Sigmoid colon (tissue), 7 donors: Measurements from ENCODE around the gene RAB1B. TPM values are rescaled to one million over a fixed set of nuclear protein-coding genes. Genes with fewer than 3 reads are reported as not detected.

ENCODE experiments used
- DNase-seq: peaks from one replicate; pipeline ENCODE4 v3.0.0-alpha.2; 2019
- H3K27ac ChIP-seq, 4 donors: fragments of 200-600 bp; sonication (generic); one replicate each; pipeline ENCODE4 v1.5.1; 2016 to 2019; ENCODE audit warnings: mild to moderate bottlenecking in 1 of 4
- H3K27me3 ChIP-seq, 3 donors: fragments of 200-600 bp; sonication (generic); one replicate each; pipeline ENCODE4 v1.5.1; 2019; ENCODE audit warnings: mild to moderate bottlenecking in 1 of 3
- H3K36me3 ChIP-seq, 4 donors: fragments of 200-600 bp; sonication (generic); one replicate each; pipeline ENCODE4 v1.5.1; 2016 to 2019
- H3K4me1 ChIP-seq, 4 donors: fragments of 200-600 bp; sonication (generic); one replicate each; pipeline ENCODE4 v1.5.1; 2017 to 2019
- H3K4me3 ChIP-seq, 4 donors: fragments of 200-600 bp; sonication (generic); one replicate each; pipeline ENCODE4 v1.5.1; 2017 to 2019; ENCODE audit warnings: mild to moderate bottlenecking in 2 of 4, moderate library complexity in 1 of 4
- H3K9me3 ChIP-seq, 4 donors: fragments of 200-600 bp in 3 of 4; sonication (generic) in 3 of 4; one replicate each; pipeline versions ENCODE4 v1.5.1 to v1.6.1; 2013 to 2019
- CTCF ChIP-seq, 4 experiments: fragments of 450-650 bp in 3 of 4; fragments of 200-600 bp in 1 of 4; IDR thresholded peaks; one replicate each; pipeline ENCODE4 v1.5.1; 2016 to 2019; ENCODE audit warnings: antibody characterized with exemption in 4 of 4, mild to moderate bottlenecking in 3 of 4, moderate library complexity in 2 of 4
- EP300 ChIP-seq, 4 donors: sonication (generic); formaldehyde crosslinking; IDR thresholded peaks; one replicate each; pipeline ENCODE4 v1.6.1; 2017; ENCODE audit warnings: antibody characterized with exemption in 4 of 4
- POLR2A ChIP-seq, 2 donors: fragments of 450-650 bp; IDR thresholded peaks; one replicate each; pipeline ENCODE4 v1.6.1; 2016; ENCODE audit warnings: antibody characterized with exemption in 2 of 2, mild to moderate bottlenecking in 2 of 2, moderate library complexity in 2 of 2
- POLR2AphosphoS5 ChIP-seq, 4 donors: sonication (generic); formaldehyde crosslinking; IDR thresholded peaks; one replicate each; pipeline ENCODE4 v1.6.1; 2017; ENCODE audit warnings: antibody characterized with exemption in 4 of 4
- WGBS, 2 donors: extraction: QIAGEN DNeasy Blood & Tissue Kit; methylation state at CpG; one replicate each; pipeline ENCODE4 v1.1.7; 2013; 5-methylcytosine and 5-hydroxymethylcytosine counted together
- intact Hi-C: fragments of 100-400 bp; cut with DNase I; formaldehyde crosslinking; loops from one replicate; pipeline ENCODE4 v1.15.1; 2023
- polyA plus RNA-seq, 3 donors: library from polyadenylated mRNA; stranded (reverse); fragments of 200-250 nt; gene quantifications; one replicate each; pipeline ENCODE4 v1.2.3, GENCODE V29; 2013
- total RNA-seq, 4 donors: library from RNA; depleted of rRNA; stranded (reverse); fragments of >200 nt; gene quantifications; one replicate each; pipeline ENCODE4 v1.1.0, GENCODE V29; 2016
- donor health status: healthy with polysubstance abuse.
- donor health status: Bipolar disorder and iron deficiency.
- donor health status: healthy.

Gene RAB1B
- total and polyA plus RNA-seq, 7 donors, result 65.4 to 286 (median 93.7) TPM

DNA sequence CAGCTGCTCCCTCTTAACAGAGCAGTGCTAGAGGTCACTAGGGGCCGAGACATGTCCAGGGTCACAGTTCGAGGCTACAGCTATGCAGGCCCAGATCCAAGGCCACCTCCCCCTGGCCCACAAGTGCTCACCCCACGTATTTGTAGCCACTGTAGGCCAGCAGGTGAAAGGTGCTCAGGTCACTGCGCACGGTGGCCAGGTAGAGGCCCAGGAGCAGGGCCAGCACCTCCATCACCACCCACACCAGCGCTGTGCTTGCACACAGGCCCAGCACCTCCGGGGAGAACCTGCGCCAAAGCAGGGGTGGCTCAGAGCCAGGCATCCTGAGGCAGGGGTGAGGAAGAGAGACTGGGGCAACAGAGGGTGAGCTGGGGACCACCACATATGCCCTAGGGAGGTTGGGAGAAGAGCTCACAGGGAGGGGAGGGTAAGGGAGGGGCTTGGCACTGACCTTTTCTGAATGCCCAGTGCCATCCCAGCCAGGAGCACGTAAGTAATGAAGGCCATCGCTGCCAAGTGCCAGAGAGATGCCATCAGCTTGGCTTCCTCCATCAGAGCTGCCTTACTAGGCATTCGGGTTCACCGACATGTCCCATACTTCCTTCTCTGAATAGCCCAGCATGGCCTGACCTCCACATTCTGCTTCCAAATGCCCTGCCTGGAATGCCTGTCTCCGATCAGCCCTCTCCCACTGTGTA, 17.0 kb downstream of the RAB1B start:
- Histone ChIP-seq H3K36me3 (peaks cover 0 to 8% (median 0%) of the 10 kb centered on the region in 4 donors), H3K9me3 (no peaks in the 10 kb centered on the region), H3K4me1 (peaks cover 0 to 47% (median 35%) of the 10 kb centered on the region in 4 donors), H3K27ac (no peak overlapping the region), H3K27me3 (no peaks in the 10 kb centered on the region), H3K4me3 (no peak overlapping the region)
- intact Hi-C loops, result no loop called here
- WGBS, 2 donors, result 94% methylated on average over 13 of the region's 13 CpGs
- no peak for DNase-seq
- TF ChIP-seq POLR2AphosphoS5 (IDR thresholded peaks at IDR 0.05), result no peak
- TF ChIP-seq CTCF (IDR thresholded peaks at IDR 0.05), result no peak
- no peak for TF ChIP-seq EP300 (IDR thresholded peaks at IDR 0.05)
- TF ChIP-seq POLR2A (IDR thresholded peaks at IDR 0.05), result no peak

DNA sequence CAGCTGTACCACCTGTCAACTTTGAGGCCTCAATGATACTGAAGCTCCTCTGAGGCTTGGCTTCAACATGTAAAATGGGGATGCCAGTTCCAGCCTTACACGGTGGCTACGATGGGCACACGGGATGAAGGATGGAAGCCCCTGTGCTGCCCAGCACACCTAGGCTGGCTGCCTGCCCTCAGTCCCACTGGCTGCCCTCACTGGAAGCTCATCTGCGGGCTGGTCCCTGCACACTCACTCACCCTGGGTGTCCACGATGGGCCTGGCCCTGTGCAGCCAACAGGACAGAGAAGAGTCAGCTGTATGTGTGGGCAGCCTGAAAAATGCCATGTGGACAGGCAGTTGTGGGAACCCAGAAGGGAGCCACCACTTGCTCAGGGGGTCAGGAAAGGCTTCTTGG, 18.3 kb downstream of the RAB1B start:
- Histone ChIP-seq H3K36me3 (peaks cover 0 to 8% (median 0%) of the 10 kb centered on the region in 4 donors), H3K4me3 (no peak overlapping the region), H3K27me3 (peaks cover 6 to 7% (median 7%) of the 10 kb centered on the region in 3 donors), H3K4me1 (peaks cover 0 to 47% (median 39%) of the 10 kb centered on the region in 4 donors), H3K27ac (no peak overlapping the region), H3K9me3 (no peaks in the 10 kb centered on the region)
- TF ChIP-seq POLR2A (IDR thresholded peaks at IDR 0.05) (no peak), CTCF (IDR thresholded peaks at IDR 0.05) (no peak), POLR2AphosphoS5 (IDR thresholded peaks at IDR 0.05) (no peak)
- intact Hi-C loops, result no loop called here
- whole genome bisulfite sequencing, 2 donors, result 88 to 94% methylated on average over 5 of the region's 5 CpGs
- no peak for DNase-seq

DNA sequence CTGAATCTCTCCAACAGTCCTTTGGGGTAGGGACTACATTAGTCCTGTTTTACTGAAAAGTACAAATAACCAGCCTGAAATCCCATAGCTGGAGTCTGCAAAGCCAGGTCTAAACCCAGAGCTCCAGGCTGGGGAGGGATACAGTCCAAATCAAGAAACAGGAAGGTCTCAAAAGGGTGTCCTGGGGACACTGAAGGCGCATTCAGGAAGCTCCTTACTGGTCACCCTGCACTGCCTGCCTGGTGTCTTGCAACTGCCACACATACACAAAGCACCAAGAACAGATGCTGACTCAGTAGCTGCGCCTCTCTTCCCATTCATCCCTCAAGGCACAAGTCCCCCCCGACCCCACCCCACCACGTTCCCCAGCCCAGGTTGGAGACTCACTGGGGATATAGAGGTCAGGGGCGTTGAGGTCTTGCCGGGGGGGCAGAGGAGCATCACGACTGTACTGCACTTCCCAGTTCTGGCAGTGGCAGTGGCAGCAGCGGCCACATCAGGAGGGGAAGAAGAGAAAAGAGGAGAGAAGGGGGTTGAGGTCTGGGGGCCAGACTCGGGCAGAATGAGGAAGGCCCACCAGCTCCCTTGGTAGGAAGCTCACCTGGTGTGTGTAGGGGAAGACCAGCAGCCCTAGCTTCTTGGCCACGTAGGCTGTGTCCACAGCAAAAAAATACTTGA, 18.9 kb downstream of the RAB1B start:
- peaks cover 0 to 48% (median 40%) of the 10 kb centered on the region in 4 donors for H3K4me1 ChIP-seq
- no peak for TF ChIP-seq EP300 (IDR thresholded peaks at IDR 0.05)
- TF ChIP-seq POLR2AphosphoS5 (IDR thresholded peaks at IDR 0.05), result no peak
- no peak for TF ChIP-seq POLR2A (IDR thresholded peaks at IDR 0.05)
- TF ChIP-seq CTCF (IDR thresholded peaks at IDR 0.05), result no peak
- WGBS, 2 donors, result 77 to 84% methylated on average over 10 of the region's 10 CpGs
- no peaks in the 10 kb centered on the region for H3K9me3 ChIP-seq
- peaks cover 0 to 8% (median 0%) of the 10 kb centered on the region in 4 donors for H3K36me3 ChIP-seq
- no peak for DNase-seq
- H3K27ac ChIP-seq, result no peak overlapping the region
- no peak overlapping the region for H3K4me3 ChIP-seq
- peaks cover 13 to 14% (median 13%) of the 10 kb centered on the region in 3 donors for H3K27me3 ChIP-seq
- intact Hi-C loops, result no loop called here

- no peak for DNase-seq
- H3K9me3 ChIP-seq, result no peaks in the 10 kb centered on the region
- H3K4me1 ChIP-seq, result peaks cover 0 to 43% (median 33%) of the 10 kb centered on the region in 4 donors
- intact Hi-C loops, result no loop called here
- peak overlapping the region; percentile 90 to 96 (median 94) for H3K27ac ChIP-seq
- TF ChIP-seq POLR2AphosphoS5 (IDR thresholded peaks at IDR 0.05) (no peak), POLR2A (IDR thresholded peaks at IDR 0.05) (no peak), CTCF (IDR thresholded peaks at IDR 0.05) (no peak), EP300 (IDR thresholded peaks at IDR 0.05) (no peak)
- 49 to 53% methylated on average over 20 of the region's 20 CpGs for WGBS, 2 donors
- H3K36me3 ChIP-seq, result peaks cover 0 to 8% (median 0%) of the 10 kb centered on the region in 4 donors
- H3K27me3 ChIP-seq, result peaks cover 20 to 21% (median 20%) of the 10 kb centered on the region in 3 donors
- H3K4me3 ChIP-seq, result peak overlapping the region; percentile 74 to 80 (median 77)
These were observed 19.6 kb downstream of the RAB1B start for GRCh38 chr11:66287889-66288670.
